VCaP (cell line): ENCODE data around the gene ANO8.

Experiments used
- H3K27ac ChIP-seq: fragments of 450-650 bp; 2 replicates; pipeline ENCODE4 v1.5.1; 2017
- CTCF ChIP-seq: fragments of 450-650 bp; conservative IDR thresholded peaks from 2 replicates; pipeline ENCODE4 v1.5.1; 2017; ENCODE audit warnings: mild to moderate bottlenecking, moderate library complexity

The ANO8 gene

GRCh38 chr19:17330262-17331044, 4.2 kb downstream of the ANO8 start:
- no peak for TF ChIP-seq CTCF
- no peak overlapping the region for H3K27ac ChIP-seq

GRCh38 chr19:17329366-17330261, 5.0 kb downstream of the ANO8 start:
- peak overlapping the region; percentile 93; the same call in 1 of the 2 replicates for H3K27ac ChIP-seq
- TF ChIP-seq CTCF = no peak

- H3K27ac ChIP-seq = peak overlapping the region; percentile 93
- TF ChIP-seq CTCF = no peak
Measured at GRCh38 chr19:17328517-17329365, 5.9 kb downstream of the ANO8 start.

- H3K27ac ChIP-seq = peak overlapping the region; percentile 93
Measured at GRCh38 chr19:17327654-17328516, 6.8 kb downstream of the ANO8 start.

GRCh38 chr19:17327068-17327653, 7.5 kb downstream of the ANO8 start:
- peak overlapping the region; percentile 93 for H3K27ac ChIP-seq
- no peak for TF ChIP-seq CTCF

More at GRCh38 chr19:17327654-17328516, 6.8 kb downstream of the ANO8 start:
- peak; percentile 83 for TF ChIP-seq CTCF

GRCh38 chr19:17326595-17326966, 8.1 kb downstream of the ANO8 start:
- no peak for TF ChIP-seq CTCF
- peak overlapping the region; percentile 93 for H3K27ac ChIP-seq
